Naive B cell (primary cell): ENCODE results near the gene DACH1. TPM values are rescaled to one million over a fixed set of nuclear protein-coding genes. Genes with fewer than 3 reads are reported as not detected.

ENCODE experiments used
- ATAC-seq, 2 donors: fragments of 150-1000 bp; cut with Tn5 transposase; 2 replicates each; pipeline ENCODE4 v1.10.0; 2021; ENCODE audit warnings: low read depth in 2 of 2, mild to moderate bottlenecking in 2 of 2, moderate library complexity in 2 of 2
- DNase-seq: peaks from one replicate; pipeline ENCODE4 v3.0.0; 2022
- H3K27ac Mint-ChIP-seq, 6 donors: one replicate each; pipeline ENCODE4 v1.8.0; 2020 to 2022; ENCODE audit warnings: mild to moderate bottlenecking in 6 of 6, mixed read lengths in 6 of 6, moderate library complexity in 5 of 6, inconsistent platforms in 2 of 6
- H3K27me3 Mint-ChIP-seq, 3 donors: one replicate each; pipeline ENCODE4 v1.8.0; 2021 to 2022; ENCODE audit warnings: mixed read lengths in 3 of 3, mild to moderate bottlenecking in 1 of 3
- H3K36me3 Mint-ChIP-seq, 2 donors: one replicate each; pipeline ENCODE4 v1.8.0; 2020 to 2022; ENCODE audit warnings: mixed read lengths in 2 of 2, inconsistent platforms in 1 of 2, mild to moderate bottlenecking in 1 of 2
- H3K4me1 Mint-ChIP-seq, 3 donors: one replicate each; pipeline ENCODE4 v1.8.0; 2020 to 2022; ENCODE audit warnings: mixed read lengths in 3 of 3, inconsistent platforms in 1 of 3, mild to moderate bottlenecking in 1 of 3, moderate library complexity in 1 of 3
- H3K4me3 Mint-ChIP-seq, 8 donors: one replicate each; pipeline ENCODE4 v1.8.0; 2020 to 2022; ENCODE audit warnings: mild to moderate bottlenecking in 8 of 8, mixed read lengths in 8 of 8, moderate library complexity in 8 of 8, inconsistent platforms in 2 of 8
- H3K9me3 Mint-ChIP-seq, 7 donors: one replicate each; pipeline ENCODE4 v1.8.0; 2020 to 2022; ENCODE audit warnings: mixed read lengths in 7 of 7, mild to moderate bottlenecking in 5 of 7, inconsistent platforms in 2 of 7, moderate library complexity in 1 of 7
- polyA plus RNA-seq, 6 donors: library from polyadenylated mRNA; unstranded; fragments of 300-500 nt; fragmentation: Illumina TruSeq; gene quantifications; one replicate each; pipeline ENCODE4 v1.2.3, GENCODE V29; 2021; ENCODE audit warnings: low read depth in 6 of 6

DACH1 gene
- polyA plus RNA-seq, 6 donors from 2014 or later: not detected

GRCh38 chr13:71540098-71540497 is 326.9 kb downstream of the DACH1 start:
- Mint-ChIP-seq H3K9me3 (no peaks in the 10 kb centered on the region), H3K36me3 (no peaks in the 10 kb centered on the region), H3K4me1 (no peaks in the 10 kb centered on the region), H3K27ac (no peak overlapping the region), H3K27me3 (no peaks in the 10 kb centered on the region), H3K4me3 (no peak overlapping the region)
- ATAC-seq (no peak), DNase-seq (no peak)

- Mint-ChIP-seq H3K4me3 (no peak overlapping the region), H3K36me3 (no peaks in the 10 kb centered on the region), H3K27me3 (no peaks in the 10 kb centered on the region), H3K27ac (no peak overlapping the region), H3K4me1 (no peaks in the 10 kb centered on the region), H3K9me3 (no peaks in the 10 kb centered on the region)
- no peak for ATAC-seq
- no peak for DNase-seq
Measured at GRCh38 chr13:71536201-71536600, 330.8 kb downstream of the DACH1 start.

GRCh38 chr13:71524613-71525304 is 342.2 kb downstream of the DACH1 start:
- Mint-ChIP-seq H3K27me3 (no peaks in the 10 kb centered on the region), H3K9me3 (peaks cover 0 to 2% (median 0%) of the 10 kb centered on the region in 7 donors), H3K36me3 (no peaks in the 10 kb centered on the region), H3K4me3 (no peak overlapping the region), H3K27ac (no peak overlapping the region), H3K4me1 (no peaks in the 10 kb centered on the region)
- ATAC-seq (no peak), DNase-seq (no peak)

GRCh38 chr13:71524245-71524612 is 342.8 kb downstream of the DACH1 start:
- H3K4me1 Mint-ChIP-seq: no peaks in the 10 kb centered on the region
- no peaks in the 10 kb centered on the region for H3K36me3 Mint-ChIP-seq
- H3K4me3 Mint-ChIP-seq: no peak overlapping the region
- ATAC-seq: no peak
- H3K27me3 Mint-ChIP-seq: no peaks in the 10 kb centered on the region
- H3K9me3 Mint-ChIP-seq: peaks cover 0 to 2% (median 0%) of the 10 kb centered on the region in 7 donors
- H3K27ac Mint-ChIP-seq: no peak overlapping the region
- no peak for DNase-seq

GRCh38 chr13:71522941-71523526 is 344.0 kb downstream of the DACH1 start:
- ATAC-seq: no peak
- Mint-ChIP-seq H3K4me3 (no peak overlapping the region), H3K27me3 (no peaks in the 10 kb centered on the region), H3K9me3 (peaks cover 0 to 2% (median 0%) of the 10 kb centered on the region in 7 donors), H3K4me1 (no peaks in the 10 kb centered on the region), H3K36me3 (no peaks in the 10 kb centered on the region), H3K27ac (no peak overlapping the region)
- no peak for DNase-seq

- H3K27ac Mint-ChIP-seq: no peak overlapping the region
Measured at GRCh38 chr13:71517004-71517403, 350.0 kb downstream of the DACH1 start.

GRCh38 chr13:71516521-71516920 is 350.5 kb downstream of the DACH1 start:
- no peak overlapping the region for H3K4me3 Mint-ChIP-seq
- no peaks in the 10 kb centered on the region for H3K27me3 Mint-ChIP-seq
- H3K9me3 Mint-ChIP-seq: no peaks in the 10 kb centered on the region
- no peak for DNase-seq
- no peaks in the 10 kb centered on the region for H3K36me3 Mint-ChIP-seq
- no peak for ATAC-seq
- H3K27ac Mint-ChIP-seq: no peak overlapping the region
- no peaks in the 10 kb centered on the region for H3K4me1 Mint-ChIP-seq

More at GRCh38 chr13:71517004-71517403, 350.0 kb downstream of the DACH1 start:
- ATAC-seq: no peak
- H3K4me3 Mint-ChIP-seq: no peak overlapping the region
- no peak for DNase-seq
- H3K27me3 Mint-ChIP-seq: no peaks in the 10 kb centered on the region
- no peaks in the 10 kb centered on the region for H3K4me1 Mint-ChIP-seq
- H3K9me3 Mint-ChIP-seq: no peaks in the 10 kb centered on the region
- no peaks in the 10 kb centered on the region for H3K36me3 Mint-ChIP-seq

- Mint-ChIP-seq H3K27ac (no peak overlapping the region), H3K9me3 (no peaks in the 10 kb centered on the region), H3K4me1 (no peaks in the 10 kb centered on the region), H3K4me3 (no peak overlapping the region), H3K27me3 (no peaks in the 10 kb centered on the region), H3K36me3 (no peaks in the 10 kb centered on the region)
- DNase-seq (no peak), ATAC-seq (no peak)
Measured at GRCh38 chr13:71515744-71516038, 351.3 kb downstream of the DACH1 start.

GRCh38 chr13:71514900-71515743 is 351.9 kb downstream of the DACH1 start:
- no peak for ATAC-seq
- Mint-ChIP-seq H3K27me3 (no peaks in the 10 kb centered on the region), H3K4me1 (no peaks in the 10 kb centered on the region), H3K9me3 (peaks cover 0 to under 1% (median 0%) of the 10 kb centered on the region in 7 donors), H3K36me3 (no peaks in the 10 kb centered on the region), H3K4me3 (no peak overlapping the region), H3K27ac (no peak overlapping the region)
- DNase-seq: no peak

GRCh38 chr13:71513411-71514033 is 353.5 kb downstream of the DACH1 start:
- no peak for DNase-seq
- peaks cover 0 to 2% (median 0%) of the 10 kb centered on the region in 7 donors for H3K9me3 Mint-ChIP-seq
- no peak overlapping the region for H3K27ac Mint-ChIP-seq
- ATAC-seq: no peak
- H3K4me1 Mint-ChIP-seq: no peaks in the 10 kb centered on the region
- no peaks in the 10 kb centered on the region for H3K36me3 Mint-ChIP-seq
- H3K27me3 Mint-ChIP-seq: no peaks in the 10 kb centered on the region
- no peak overlapping the region for H3K4me3 Mint-ChIP-seq

- ATAC-seq: no peak
- H3K4me1 Mint-ChIP-seq: no peaks in the 10 kb centered on the region
- H3K4me3 Mint-ChIP-seq: no peak overlapping the region
- no peaks in the 10 kb centered on the region for H3K27me3 Mint-ChIP-seq
- H3K36me3 Mint-ChIP-seq: no peaks in the 10 kb centered on the region
- no peak for DNase-seq
- H3K27ac Mint-ChIP-seq: no peak overlapping the region
- H3K9me3 Mint-ChIP-seq: peaks cover 0 to 4% (median 0%) of the 10 kb centered on the region in 7 donors
Measured at GRCh38 chr13:71503781-71504180, 363.2 kb downstream of the DACH1 start.

GRCh38 chr13:71499944-71500514 is 367.0 kb downstream of the DACH1 start:
- no peak for DNase-seq
- no peak for ATAC-seq
- Mint-ChIP-seq H3K4me1 (no peaks in the 10 kb centered on the region), H3K27me3 (no peaks in the 10 kb centered on the region), H3K36me3 (no peaks in the 10 kb centered on the region), H3K9me3 (peaks cover 0 to 4% (median 0%) of the 10 kb centered on the region in 7 donors), H3K27ac (no peak overlapping the region), H3K4me3 (no peak overlapping the region)

GRCh38 chr13:71499235-71499634 is 367.8 kb downstream of the DACH1 start:
- ATAC-seq (no peak), DNase-seq (no peak)
- no peak overlapping the region for H3K27ac Mint-ChIP-seq
- H3K4me3 Mint-ChIP-seq: no peak overlapping the region
- H3K36me3 Mint-ChIP-seq: no peaks in the 10 kb centered on the region
- no peaks in the 10 kb centered on the region for H3K27me3 Mint-ChIP-seq
- H3K4me1 Mint-ChIP-seq: no peaks in the 10 kb centered on the region
- H3K9me3 Mint-ChIP-seq: peaks cover 0 to 4% (median 0%) of the 10 kb centered on the region in 7 donors
